HG03045 (cell line): ENCODE data around the gene VAV2.

Experiments
- ATAC-seq: cut with Tn5 transposase; IDR thresholded peaks from one replicate; pipeline ENCODE4 v1.9.1; 2021; ENCODE audit warnings: mild to moderate bottlenecking, moderate library complexity; ENCODE audit not compliant: unreplicated experiment

The VAV2 gene

GRCh38 chr9:133956520-133957076 lies 35.5 kb downstream of the VAV2 start:
- ATAC-seq = no peak

- ATAC-seq = no peak
Observed at GRCh38 chr9:133955821-133956411, 36.2 kb downstream of the VAV2 start.

- ATAC-seq = no peak
Observed at GRCh38 chr9:133954862-133955529, 37.1 kb downstream of the VAV2 start.

DNA sequence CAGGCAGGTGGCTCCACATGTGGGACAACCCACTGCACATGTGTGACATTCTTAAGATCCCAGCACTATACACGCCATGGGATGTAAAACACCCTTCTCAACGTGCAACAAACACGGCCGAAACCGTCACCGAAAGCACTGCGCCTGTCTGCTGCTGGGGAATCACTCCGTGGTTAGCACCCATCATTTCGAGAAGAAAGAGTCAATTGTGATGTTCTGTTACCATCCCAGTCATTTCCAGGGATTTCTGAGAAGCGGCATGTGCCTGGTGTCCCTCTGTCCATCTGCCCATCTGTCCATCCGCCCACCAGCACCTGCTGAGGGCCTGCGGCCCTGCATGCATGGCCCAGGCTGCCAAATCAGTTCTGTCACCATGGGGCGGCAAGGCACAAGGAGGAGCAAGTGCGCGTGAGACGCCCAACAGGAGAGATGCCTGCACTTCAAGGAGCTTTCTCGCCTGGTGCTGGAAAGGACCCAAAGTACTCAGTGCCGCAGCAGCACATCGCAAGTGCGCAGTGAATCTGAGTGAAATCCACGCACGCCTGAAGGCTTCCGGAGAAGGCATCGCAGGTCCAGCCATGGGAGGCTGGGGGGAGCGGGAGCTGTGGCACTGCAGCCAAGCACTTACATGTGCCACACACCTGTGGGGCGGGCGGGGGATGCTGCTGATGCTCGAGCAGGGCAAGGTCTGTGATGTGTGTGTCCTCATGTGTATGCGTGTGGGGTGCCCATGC lies 38.0 kb downstream of the VAV2 start:
- ATAC-seq = peak; percentile 41

- no peak for ATAC-seq
Observed at GRCh38 chr9:133953621-133953975, 38.5 kb downstream of the VAV2 start.

GRCh38 chr9:133952598-133953550 lies 39.2 kb downstream of the VAV2 start:
- no peak for ATAC-seq

DNA sequence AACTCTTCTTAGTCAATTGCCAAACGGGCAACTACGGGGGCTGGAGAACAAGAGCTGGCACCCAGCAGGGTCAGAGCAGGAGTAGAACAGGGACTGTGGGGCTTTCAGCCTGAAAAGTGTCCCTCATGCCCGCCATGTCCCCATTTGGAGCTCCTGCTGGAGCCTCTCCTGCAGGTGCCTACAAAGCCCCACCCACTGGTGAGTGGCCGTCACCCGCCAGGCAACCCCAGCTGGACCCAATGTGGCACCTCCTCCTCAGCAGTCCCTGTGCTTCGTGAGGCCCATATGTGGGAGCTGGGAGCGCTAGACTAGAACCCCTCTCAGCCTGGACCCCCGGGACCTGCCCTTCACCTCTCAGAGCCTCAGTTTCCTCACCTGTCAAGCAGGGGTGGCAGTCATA lies 40.9 kb downstream of the VAV2 start:
- ATAC-seq = no peak

- ATAC-seq = no peak
Observed at GRCh38 chr9:133950629-133951111, 41.5 kb downstream of the VAV2 start.

GRCh38 chr9:133950192-133950591 lies 41.9 kb downstream of the VAV2 start:
- ATAC-seq = no peak

- ATAC-seq = no peak
Observed at GRCh38 chr9:133949486-133950061, 42.5 kb downstream of the VAV2 start.

- no peak for ATAC-seq
Observed at GRCh38 chr9:133948561-133949485, 43.3 kb downstream of the VAV2 start.

DNA sequence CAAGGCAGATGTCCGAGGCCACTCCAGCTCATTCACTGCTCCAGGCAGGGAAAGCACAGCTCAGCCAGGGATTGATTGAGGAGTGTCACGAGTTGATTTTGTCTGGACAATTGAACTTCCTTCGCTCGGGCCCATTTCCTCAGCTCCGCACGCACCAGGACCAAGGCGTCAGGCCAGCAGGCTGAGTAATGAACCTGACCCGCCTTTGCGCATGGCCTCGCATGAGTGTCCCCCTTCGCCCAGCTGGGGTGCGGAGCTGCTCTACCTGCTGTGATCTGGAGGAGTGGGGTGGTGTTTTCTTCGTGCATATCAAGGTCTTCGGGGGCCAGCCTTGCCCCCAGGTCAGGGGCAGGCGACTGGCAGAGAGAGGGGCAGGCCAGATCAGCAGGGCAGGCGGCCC lies 44.0 kb downstream of the VAV2 start:
- ATAC-seq = no peak

GRCh38 chr9:133946840-133947486 lies 45.2 kb downstream of the VAV2 start:
- no peak for ATAC-seq

DNA sequence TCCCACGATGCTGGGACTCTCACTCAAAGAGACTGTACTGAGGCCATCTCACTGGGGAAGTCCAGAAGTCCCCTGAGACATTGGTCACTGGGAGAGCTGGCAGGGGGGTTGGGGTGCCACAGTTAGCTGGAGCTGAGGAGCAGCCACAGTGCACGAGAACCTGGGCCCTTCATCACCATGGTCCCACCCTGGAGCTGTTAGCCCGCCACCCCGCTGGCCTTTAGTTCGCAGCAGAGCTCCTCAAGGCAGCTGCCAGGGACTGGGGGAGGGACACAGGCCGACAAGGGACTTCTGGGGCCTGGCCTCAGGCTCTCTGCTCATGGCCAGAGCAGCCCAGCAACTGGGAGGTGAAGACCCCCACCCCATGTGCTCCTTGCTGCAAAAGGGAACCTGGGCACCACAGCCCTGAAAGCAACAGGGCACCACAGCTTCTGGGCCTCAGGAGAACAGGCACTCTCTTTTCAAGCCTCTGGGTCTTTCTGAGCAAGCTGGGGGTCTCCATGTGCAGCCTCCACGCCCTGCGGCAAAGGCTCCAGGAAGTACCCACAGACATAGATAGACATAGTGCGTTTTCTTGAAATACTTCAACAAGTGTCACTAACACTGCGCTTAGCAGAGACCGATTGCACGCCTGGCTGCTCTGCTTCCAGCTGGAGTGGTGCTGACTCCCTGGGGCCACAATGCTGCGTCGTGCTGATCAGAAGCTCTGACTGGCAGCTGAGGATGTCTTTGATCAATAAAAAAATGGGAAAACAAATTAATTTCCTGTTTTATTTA lies 46.0 kb downstream of the VAV2 start:
- ATAC-seq = peak; percentile 43

GRCh38 chr9:133945314-133945975 lies 46.7 kb downstream of the VAV2 start:
- no peak for ATAC-seq

GRCh38 chr9:133944746-133945135 lies 47.4 kb downstream of the VAV2 start:
- ATAC-seq = no peak
